K562 (cell line): ENCODE data around the gene TRPM2. TPM values are rescaled to one million over a fixed set of nuclear protein-coding genes. Genes with fewer than 3 reads are reported as not detected.
A peak's percentile ranks its signal among the peaks of the same experiment; 100 is the strongest.

Experiments
- ATAC-seq: fragments of 200-7000 bp; cut with Tn5 transposase; 3 replicates; pipeline ENCODE4 v1.9.1; 2020; ENCODE audit warnings: moderate library complexity
- BruUV-seq: library from RNA; stranded (reverse); fragments of 400-500 nt; replicated peaks from 2 replicates; lab custom pipeline; 2021; lab: Mats Ljungman, UMichigan
- CTCF ChIA-PET: fragments of 300-600 bp; formaldehyde crosslinking; extraction: SDS; loops from one replicate; lab custom pipeline; 2021; ENCODE audit warnings: low intra/inter-chr PET ratio; lab: Yijun Ruan, JAX
- POLR2A ChIA-PET: fragments of 300-600, 350-650 bp; sonication (Branson Sonifier 250); formaldehyde crosslinking; extraction: SDS; loops from one replicate; lab custom pipeline; 2021; ENCODE audit warnings: antibody characterized with exemption, inconsistent platforms; lab: Yijun Ruan, JAX
- DNase-seq, 4 experiments: peaks; one replicate each; pipeline versions ENCODE4 v3.0.0 to v3.0.0-alpha.2; 2011 to 2018; ENCODE audit warnings: low spot score in 3 of 4, mixed read lengths in 3 of 4; ENCODE audit errors: extremely low read depth in 1 of 4
- FAIRE-seq: peaks from 2 replicates; lab custom pipeline; 2011; peaks lifted over from hg19 to GRCh38; lab: Jason Lieb, UNC
- H2AFZ ChIP-seq: 2 replicates; pipeline ENCODE4 v1.6.0; 2011; ENCODE audit warnings: low read depth, low read length, control low read depth, inconsistent platforms
- H3K27ac ChIP-seq: fragments of 200-600 bp; 3 replicates; pipeline ENCODE4 v1.8.0; 2011; ENCODE audit warnings: low read depth, mild to moderate bottlenecking, control low read depth, inconsistent platforms, low read length, moderate library complexity, mixed read lengths; ENCODE audit errors: extremely low read depth
- H3K27me3 ChIP-seq, 2 experiments: fragments of 300-600 bp in 1 of 2; 2 replicates in 1 of 2; 3 replicates in 1 of 2; pipeline versions ENCODE4 v1.6.0 to v1.8.0; 2011; ENCODE audit warnings: inconsistent platforms in 2 of 2, low read length in 2 of 2, mild to moderate bottlenecking in 1 of 2, mixed read lengths in 1 of 2, moderate library complexity in 1 of 2; ENCODE audit not compliant: control insufficient read depth in 2 of 2, insufficient read depth in 2 of 2
- H3K36me3 ChIP-seq: fragments of 300-600 bp; 3 replicates; pipeline ENCODE4 v1.8.0; 2011; ENCODE audit warnings: mild to moderate bottlenecking, low read length, inconsistent platforms; ENCODE audit not compliant: control insufficient read depth, insufficient read depth
- H3K4me1 ChIP-seq, 2 experiments: fragments of 200-600 bp in 1 of 2; replicated peaks in 1 of 2; 2 replicates in 1 of 2; 3 replicates in 1 of 2; pipeline versions ENCODE4 v1.5.1 to v1.8.0; 2011; ENCODE audit warnings: inconsistent platforms in 2 of 2, low read length in 2 of 2, mild to moderate bottlenecking in 1 of 2, mixed read lengths in 1 of 2, moderate library complexity in 1 of 2; ENCODE audit not compliant: control insufficient read depth in 2 of 2, insufficient read depth in 2 of 2
- H3K4me2 ChIP-seq: 2 replicates; pipeline ENCODE4 v1.6.1; 2011; ENCODE audit warnings: low read length, control low read depth, inconsistent platforms, mixed read lengths; ENCODE audit not compliant: insufficient read depth
- H3K4me3 ChIP-seq: fragments of 200-600 bp; sonication (generic), shearing (Covaris generic); 2 replicates; pipeline ENCODE4 v1.5.1; 2016; ENCODE audit warnings: control low read depth, inconsistent platforms
- H3K79me2 ChIP-seq: fragments of 200-600 bp; 3 replicates; pipeline ENCODE4 v1.8.0; 2011; ENCODE audit warnings: low read length, inconsistent platforms; ENCODE audit not compliant: control insufficient read depth, insufficient read depth
- H3K9ac ChIP-seq, 2 experiments: 2 replicates each; pipeline versions ENCODE4 v1.6.0 to v1.6.1; 2011; ENCODE audit warnings: low read depth in 2 of 2, low read length in 2 of 2, control low read depth in 1 of 2, inconsistent platforms in 1 of 2, mild to moderate bottlenecking in 1 of 2, mixed read lengths in 1 of 2; ENCODE audit not compliant: insufficient read depth in 1 of 2
- H3K9me1 ChIP-seq: one replicate; pipeline ENCODE4 v1.6.0; 2011; ENCODE audit warnings: inconsistent platforms, mild to moderate bottlenecking, low read length, moderate library complexity; ENCODE audit not compliant: control insufficient read depth, insufficient read depth
- H3K9me3 ChIP-seq: replicated peaks from 2 replicates; pipeline ENCODE4 v1.5.1; 2011; ENCODE audit warnings: low read depth, low read length, inconsistent platforms; ENCODE audit not compliant: control insufficient read depth, insufficient read depth
- H4K20me1 ChIP-seq: replicated peaks from 2 replicates; pipeline ENCODE4 v1.6.1; 2011; ENCODE audit warnings: low read length, inconsistent platforms, mixed read lengths; ENCODE audit not compliant: control insufficient read depth, insufficient read depth
- E2F8 ChIP-seq: fragments of 450-650 bp; IDR thresholded peaks from 2 replicates; pipeline ENCODE4 v1.7.1; 2018; ENCODE audit warnings: mild to moderate bottlenecking, low read depth; ENCODE audit not compliant: partially characterized antibody
- ELK3 ChIP-seq: fragments of 450-650 bp; formaldehyde crosslinking; IDR thresholded peaks from 2 replicates; pipeline ENCODE4 v1.4.0; 2020; ENCODE audit warnings: mild to moderate bottlenecking
- KLF1 ChIP-seq: fragments of 450-650 bp; IDR thresholded peaks from 2 replicates; pipeline ENCODE4 v1.6.1; 2016; ENCODE audit warnings: missing genetic modification characterization, missing compliant biosample characterization
- NR2F6 ChIP-seq: fragments of 450-650 bp; formaldehyde crosslinking; IDR thresholded peaks from 2 replicates; pipeline ENCODE4 v1.4.0; 2020; ENCODE audit warnings: mild to moderate bottlenecking
- POLR2G ChIP-seq: fragments of 200-400 bp; formaldehyde crosslinking; IDR thresholded peaks from 2 replicates; pipeline ENCODE4 v1.6.1; 2017; ENCODE audit warnings: low read depth, mild to moderate bottlenecking, antibody characterized with exemption, low read length, moderate library complexity
- ZNF830 ChIP-seq: fragments of 250-450 bp; sonication (Bioruptor Pico); IDR thresholded peaks from 2 replicates; pipeline ENCODE4 v1.5.0; 2021; ENCODE audit warnings: mild to moderate bottlenecking
- WGBS: fragments of 100-300 bp; shearing (Covaris generic); methylation state at CpG from one replicate; pipeline ENCODE4 v1.1.6; 2016; ENCODE audit warnings: low coverage, mixed read lengths; ENCODE audit not compliant: insufficient coverage; ENCODE audit errors: missing lambda C conversion rate; 5-methylcytosine and 5-hydroxymethylcytosine counted together
- in situ Hi-C: fragments of 300-500 bp; cut with MboI; formaldehyde crosslinking; loops from 4 replicates; pipeline ENCODE4 v1.15.0; 2018; ENCODE audit warnings: inconsistent platforms, mixed read lengths
- intact Hi-C: fragments of 100-400 bp; cut with micrococcal nuclease; formaldehyde crosslinking; loops from 2 replicates; pipeline ENCODE4 v1.14.2; 2022
- polyA plus RNA-seq, 8 experiments: library from polyadenylated mRNA; depleted of rRNA in 4 of 8; stranded (reverse) in 5 of 8; unstranded in 3 of 8; fragments of >200 nt; fragmentation: Nextera tagmentation in 2 of 8; fragmentation: Illumina TruSeq in 1 of 8; extraction: Ambion mirVana in 2 of 8; extraction: Trizol in 1 of 8; gene quantifications; 2 replicates each; pipeline versions ENCODE4 v1.2.1 to v1.2.3, GENCODE V29; 2011 to 2014; ENCODE audit warnings: inconsistent platforms in 1 of 8, missing spikeins in 1 of 8
- total RNA-seq, 7 experiments: library from RNA; depleted of rRNA in 6 of 7; stranded (reverse); fragments of >200 nt in 6 of 7; fragmentation: Illumina TruSeq in 2 of 7; extraction: Trizol in 2 of 7; gene quantifications; 2 replicates each; pipeline versions ENCODE4 v1.2.1 to v1.2.3, GENCODE V29; 2011 to 2021; ENCODE audit warnings: low replicate concordance in 1 of 7
- TF ChIP-seq, protein P1 (sequence below): fragments of 450-650 bp; conservative IDR thresholded peaks from 2 replicates; pipeline ENCODE4 v1.6.1; 2016; ENCODE audit warnings: missing genetic modification characterization, low read depth, mild to moderate bottlenecking, control low read depth, missing compliant biosample characterization
- TF ChIP-seq, protein P2 (sequence below): sonication (generic); formaldehyde crosslinking; IDR thresholded peaks from 2 replicates; pipeline ENCODE4 v1.8.1; 2022; ENCODE audit warnings: missing genetic modification reagents

TRPM2 gene
- total and polyA plus RNA-seq, 9 of the 15 experiments (the other 6 are each of a cell fraction or from before 2014, with no cell fraction given): 0.33 to 2.1 (median 0.98) TPM; not detected in 2

DNA sequence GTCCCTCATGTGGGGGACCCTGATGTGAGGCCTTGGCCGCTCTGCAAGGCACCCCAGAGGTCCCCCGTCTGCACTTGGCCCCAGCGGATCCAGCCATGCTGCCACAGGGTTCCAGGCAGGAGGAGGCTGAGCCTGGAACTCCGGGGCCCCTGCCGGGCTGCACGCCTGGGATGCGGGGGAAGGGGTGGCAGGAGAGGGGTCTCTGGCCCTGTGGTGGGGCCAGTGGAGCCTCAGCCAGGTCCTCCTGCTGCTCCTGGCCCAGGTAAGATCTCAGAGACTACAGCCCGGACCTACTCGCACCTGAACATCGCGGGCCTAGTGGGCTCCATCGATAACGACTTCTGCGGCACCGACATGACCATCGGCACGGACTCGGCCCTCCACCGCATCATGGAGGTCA, 40.7 kb upstream of the TRPM2 start:
- Histone ChIP-seq H3K27ac (no peak overlapping the region), H4K20me1 (peaks cover 6% of the 10 kb centered on the region; the same call in 1 of the 2 replicates), H3K79me2 (no peaks in the 10 kb centered on the region; the same call in 1 of the 3 replicates), H3K4me3 (no peak overlapping the region), H3K36me3 (peaks cover 77% of the 10 kb centered on the region; the same call in 2 of the 3 replicates), H2AFZ (no peak overlapping the region), H3K9me3 (no peaks in the 10 kb centered on the region), H3K9me1 (no peaks in the 10 kb centered on the region), H3K9ac (no peak overlapping the region), H3K27me3 (no peaks in the 10 kb centered on the region), H3K4me1 (peaks cover 0 to 23% of the 10 kb centered on the region in 2 experiments; a peak in 1 of 5 replicates), H3K4me2 (no peak overlapping the region)
- ChIA-PET POLR2A (no interaction called here), CTCF (no interaction called here)
- 92% methylated on average over 17 of the region's 19 CpGs for WGBS
- ATAC-seq (no peak), DNase-seq (no peak), FAIRE-seq (no peak)
- peak; percentile 11; the same call in 1 of the 2 replicates for TF ChIP-seq POLR2G
- no peak for TF ChIP-seq NR2F6 (CRISPR knock-in tag)
- in situ Hi-C loops: no loop called here
- no TSS peak for BruUV-seq
- intact Hi-C loops: no loop called here

- ChIA-PET CTCF (no interaction called here), POLR2A (interaction anchor here (1.2 to 1.5 kb wide), 2 partner anchors 10 to 22 kb away, joined by 3 to 6 read pairs; no protein-coding TSS in a partner anchor)
- no peaks in the 10 kb centered on the region for H3K9me1 ChIP-seq
- no peaks in the 10 kb centered on the region for H4K20me1 ChIP-seq
- in situ Hi-C loops: no loop called here
- H3K4me2 ChIP-seq: no peak overlapping the region
- 93% methylated on average over 13 of the region's 13 CpGs for WGBS
- no peak overlapping the region for H2AFZ ChIP-seq
- no peak overlapping the region for H3K27ac ChIP-seq
- no peaks in the 10 kb centered on the region; the same call in 2 of the 3 replicates for H3K79me2 ChIP-seq
- H3K4me3 ChIP-seq: no peak overlapping the region
- H3K9ac ChIP-seq: peak overlapping the region in 1 of 2 experiments; percentile 51; a peak in 1 of 4 replicates
- no peaks in the 10 kb centered on the region for H3K9me3 ChIP-seq
- intact Hi-C loops: no loop called here
- DNase-seq (no peak), FAIRE-seq (no peak), ATAC-seq (no peak)
- no peaks in the 10 kb centered on the region for H3K27me3 ChIP-seq
- H3K36me3 ChIP-seq: peaks cover 78% of the 10 kb centered on the region; the same call in 2 of the 3 replicates
- H3K4me1 ChIP-seq: peaks cover 0 to 23% of the 10 kb centered on the region in 2 experiments; a peak in 1 of 5 replicates
- no TSS peak for BruUV-seq
- TF ChIP-seq E2F8 (no peak), KLF1 (no peak), ELK3 (CRISPR knock-in tag) (no peak), ZNF830 (CRISPR knock-in tag) (no peak)
- TF ChIP-seq, protein P1, sequence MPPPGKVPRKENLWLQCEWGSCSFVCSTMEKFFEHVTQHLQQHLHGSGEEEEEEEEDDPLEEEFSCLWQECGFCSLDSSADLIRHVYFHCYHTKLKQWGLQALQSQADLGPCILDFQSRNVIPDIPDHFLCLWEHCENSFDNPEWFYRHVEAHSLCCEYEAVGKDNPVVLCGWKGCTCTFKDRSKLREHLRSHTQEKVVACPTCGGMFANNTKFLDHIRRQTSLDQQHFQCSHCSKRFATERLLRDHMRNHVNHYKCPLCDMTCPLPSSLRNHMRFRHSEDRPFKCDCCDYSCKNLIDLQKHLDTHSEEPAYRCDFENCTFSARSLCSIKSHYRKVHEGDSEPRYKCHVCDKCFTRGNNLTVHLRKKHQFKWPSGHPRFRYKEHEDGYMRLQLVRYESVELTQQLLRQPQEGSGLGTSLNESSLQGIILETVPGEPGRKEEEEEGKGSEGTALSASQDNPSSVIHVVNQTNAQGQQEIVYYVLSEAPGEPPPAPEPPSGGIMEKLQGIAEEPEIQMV (tag): no peak
- TF ChIP-seq, protein P2, sequence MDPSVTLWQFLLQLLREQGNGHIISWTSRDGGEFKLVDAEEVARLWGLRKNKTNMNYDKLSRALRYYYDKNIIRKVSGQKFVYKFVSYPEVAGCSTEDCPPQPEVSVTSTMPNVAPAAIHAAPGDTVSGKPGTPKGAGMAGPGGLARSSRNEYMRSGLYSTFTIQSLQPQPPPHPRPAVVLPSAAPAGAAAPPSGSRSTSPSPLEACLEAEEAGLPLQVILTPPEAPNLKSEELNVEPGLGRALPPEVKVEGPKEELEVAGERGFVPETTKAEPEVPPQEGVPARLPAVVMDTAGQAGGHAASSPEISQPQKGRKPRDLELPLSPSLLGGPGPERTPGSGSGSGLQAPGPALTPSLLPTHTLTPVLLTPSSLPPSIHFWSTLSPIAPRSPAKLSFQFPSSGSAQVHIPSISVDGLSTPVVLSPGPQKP: no peak
These were observed 40.0 kb upstream of the TRPM2 start for GRCh38 chr21:44313451-44313850.
